ENCODE measurements around the gene TUBD1. TPM values are rescaled to one million over a fixed set of nuclear protein-coding genes. Genes with fewer than 3 reads are reported as not detected.
"Not testable (repeated sequence)": the region's sequence is repeated elsewhere in the genome, so short reads cannot be mapped to it uniquely, and the experiment has no call there.

Gene TUBD1
- total RNA-seq, 2 experiments from 2014 or later = 16.5 to 21.1 TPM

DNA sequence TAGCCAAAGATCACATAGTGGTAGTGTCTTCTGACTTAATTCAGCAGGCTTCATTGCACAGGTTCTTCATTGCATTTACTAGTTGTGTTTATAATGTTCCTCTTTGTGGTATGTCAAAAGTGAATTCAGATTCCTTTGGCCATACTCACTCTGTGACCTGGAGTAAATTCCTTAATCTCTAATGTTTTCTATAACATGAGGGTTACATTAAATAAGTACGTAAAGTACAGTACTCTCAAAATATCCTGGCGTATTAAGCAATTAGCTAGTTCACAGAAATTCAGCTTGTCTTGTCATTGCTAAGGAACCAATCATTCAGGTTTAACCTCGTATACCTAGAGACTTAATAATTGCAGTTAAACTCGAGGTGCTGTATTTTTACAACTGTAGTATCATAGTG, 4.3 kb upstream of the TUBD1 start:
- Mint-ChIP-seq H3K27me3 (no peaks in the 10 kb centered on the region), H3K27ac (no peak overlapping the region), H3K36me3 (peaks cover 9% of the 10 kb centered on the region), H3K9me3 (no peaks in the 10 kb centered on the region), H3K4me1 (peaks cover 23% of the 10 kb centered on the region), H3K4me3 (no peak overlapping the region)
- ATAC-seq (ENCODE audit: low read depth) (no peak), DNase-seq (no peak)
- POLR2A ChIA-PET = no interaction called here

DNA sequence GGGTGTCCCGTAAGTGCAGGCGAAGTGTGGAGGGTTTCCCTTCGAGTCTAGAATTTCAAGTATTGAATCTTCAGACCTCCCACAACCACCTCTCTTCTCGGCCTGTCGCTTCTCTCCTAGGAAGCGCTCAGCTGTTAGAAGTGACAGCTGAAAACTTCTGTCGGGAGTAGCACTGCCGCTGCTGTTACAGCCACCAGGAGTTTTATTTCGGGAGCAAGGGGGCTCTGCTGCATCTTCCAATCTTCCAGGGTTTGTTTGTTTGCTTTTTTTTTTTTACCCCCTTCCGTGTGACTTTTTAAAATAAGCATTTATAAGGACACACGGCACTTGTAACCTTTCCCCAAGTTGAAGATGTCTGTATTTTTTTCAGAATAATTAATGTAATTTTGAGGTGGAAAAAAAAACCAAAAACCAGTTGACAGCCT, 945 bp upstream of the TUBD1 start:
- H3K36me3 Mint-ChIP-seq = peaks cover 9% of the 10 kb centered on the region
- H3K9me3 Mint-ChIP-seq = no peaks in the 10 kb centered on the region
- H3K27me3 Mint-ChIP-seq = no peaks in the 10 kb centered on the region
- peak overlapping the region; percentile 100 for H3K27ac Mint-ChIP-seq
- H3K4me1 Mint-ChIP-seq = peaks cover 34% of the 10 kb centered on the region
- H3K4me3 Mint-ChIP-seq = peak overlapping the region; percentile 100
- DNase-seq (no peak), ATAC-seq (ENCODE audit: low read depth) (no peak)
- POLR2A ChIA-PET = interaction anchor here (0.5 to 2.2 kb wide), 16 partner anchors 9 to 329 kb away, joined by 3 to 11 read pairs (median 4); partner anchors contain the start of genes DHX40, HEATR6, PTRH2 and RNFT1

DNA sequence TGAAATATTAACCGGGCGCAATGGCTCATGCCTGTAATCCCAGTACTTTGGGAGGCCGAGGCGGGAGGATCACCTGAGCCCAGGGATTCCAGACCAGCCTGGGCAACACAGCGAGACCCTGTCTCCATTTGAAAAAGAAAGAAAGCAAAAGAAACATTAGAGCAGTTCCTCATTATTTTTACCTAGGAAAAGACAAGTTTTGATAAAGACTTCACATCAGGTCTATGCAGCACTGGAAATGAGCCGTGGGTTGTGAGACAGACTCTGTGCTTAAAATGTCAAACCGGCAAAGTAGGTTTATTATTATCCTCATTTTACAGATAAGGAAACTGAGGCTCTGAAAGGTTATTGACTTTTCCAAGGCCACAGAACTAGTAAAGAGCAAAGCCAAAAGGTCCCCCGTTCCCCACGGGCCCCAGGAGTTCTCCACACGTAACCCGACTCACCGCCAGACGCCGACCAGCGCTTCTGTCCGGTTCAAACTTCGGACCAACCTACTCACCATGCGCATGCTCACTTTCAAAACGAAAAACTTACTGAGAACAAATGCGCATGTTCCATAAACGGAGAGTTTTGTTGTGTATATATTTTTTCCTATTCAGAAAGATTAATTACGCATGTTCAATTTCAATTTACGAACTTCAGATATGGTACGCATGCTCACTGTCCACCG, 356 bp downstream of the TUBD1 start:
- H3K9me3 Mint-ChIP-seq = no peaks in the 10 kb centered on the region

DNA sequence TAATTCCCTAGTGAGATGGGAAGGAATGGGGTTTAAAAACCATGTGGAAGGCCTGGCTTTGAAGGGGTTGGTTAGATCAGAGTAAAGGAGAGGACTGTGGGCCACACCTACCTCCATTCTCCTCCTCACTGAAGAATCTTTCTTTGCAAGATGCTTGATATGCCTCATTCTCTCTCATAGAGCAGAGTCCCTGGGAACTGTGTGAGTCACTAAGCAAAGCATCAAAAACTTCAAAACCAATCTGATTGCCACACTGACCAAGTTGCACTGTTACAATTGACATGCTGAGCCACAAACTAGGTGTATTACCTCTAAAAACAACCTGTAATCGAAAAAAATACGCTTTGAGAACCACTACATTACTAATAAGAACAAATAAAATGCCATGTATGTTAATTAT, 2.0 kb downstream of the TUBD1 start:
- no peak for DNase-seq
- POLR2A ChIA-PET = no interaction called here
- peak overlapping the region; percentile 4 for H3K4me3 Mint-ChIP-seq
- H3K27me3 Mint-ChIP-seq = no peaks in the 10 kb centered on the region
- H3K36me3 Mint-ChIP-seq = peaks cover 16% of the 10 kb centered on the region
- no peaks in the 10 kb centered on the region for H3K9me3 Mint-ChIP-seq
- no peak for ATAC-seq (ENCODE audit: low read depth)
- H3K27ac Mint-ChIP-seq = peak overlapping the region; percentile 26
- H3K4me1 Mint-ChIP-seq = peaks cover 30% of the 10 kb centered on the region

More for the DNA sequence above, 356 bp downstream of the TUBD1 start:
- Mint-ChIP-seq H3K27me3 (no peaks in the 10 kb centered on the region), H3K27ac (peak overlapping the region; percentile 100), H3K4me1 (peaks cover 37% of the 10 kb centered on the region), H3K36me3 (peaks cover 15% of the 10 kb centered on the region), H3K4me3 (peak overlapping the region; percentile 100)
- POLR2A ChIA-PET = interaction anchor here (0.7 to 2.2 kb wide), 11 partner anchors 12 to 186 kb away, joined by 3 to 11 read pairs (median 4); partner anchors contain the start of genes HEATR6, PTRH2 and RNFT1
- no peak for ATAC-seq (ENCODE audit: low read depth)
- DNase-seq = no peak

DNA sequence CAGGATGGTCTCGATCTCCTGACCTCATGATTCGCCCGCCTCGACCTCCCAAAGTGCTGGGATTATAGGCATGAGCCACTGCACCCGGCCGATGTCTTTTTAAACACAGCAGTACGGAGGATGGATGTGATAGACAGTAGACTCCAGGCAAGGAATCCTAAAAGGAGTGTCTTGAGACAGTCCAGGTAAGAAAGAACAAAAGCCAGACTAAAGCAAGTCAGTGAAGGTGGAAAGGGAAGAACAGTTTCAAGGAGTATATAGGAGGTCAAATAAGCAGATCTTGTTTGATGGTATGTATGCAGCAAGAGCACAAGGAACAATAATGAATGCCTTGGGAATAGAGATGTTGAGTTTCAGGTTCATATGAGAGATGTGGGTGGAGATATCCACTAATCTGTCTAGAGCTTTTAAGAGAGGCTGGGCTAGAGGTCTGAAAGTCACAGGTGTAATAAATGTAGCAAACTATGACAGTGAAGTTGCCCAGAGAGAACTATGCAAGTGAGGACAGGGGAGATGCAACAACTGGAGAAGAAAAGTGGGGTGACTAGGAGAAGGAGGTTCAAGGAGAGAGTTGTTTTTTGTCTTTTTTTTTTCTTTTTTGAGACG, 4.5 kb downstream of the TUBD1 start:
- DNase-seq (no peak), ATAC-seq (ENCODE audit: low read depth) (no peak)
- Mint-ChIP-seq H3K9me3 (no peaks in the 10 kb centered on the region), H3K27me3 (no peaks in the 10 kb centered on the region), H3K4me1 (peaks cover 17% of the 10 kb centered on the region), H3K4me3 (no peak overlapping the region), H3K27ac (peak overlapping the region; percentile 0), H3K36me3 (peaks cover 16% of the 10 kb centered on the region)
- POLR2A ChIA-PET = no interaction called here

DNA sequence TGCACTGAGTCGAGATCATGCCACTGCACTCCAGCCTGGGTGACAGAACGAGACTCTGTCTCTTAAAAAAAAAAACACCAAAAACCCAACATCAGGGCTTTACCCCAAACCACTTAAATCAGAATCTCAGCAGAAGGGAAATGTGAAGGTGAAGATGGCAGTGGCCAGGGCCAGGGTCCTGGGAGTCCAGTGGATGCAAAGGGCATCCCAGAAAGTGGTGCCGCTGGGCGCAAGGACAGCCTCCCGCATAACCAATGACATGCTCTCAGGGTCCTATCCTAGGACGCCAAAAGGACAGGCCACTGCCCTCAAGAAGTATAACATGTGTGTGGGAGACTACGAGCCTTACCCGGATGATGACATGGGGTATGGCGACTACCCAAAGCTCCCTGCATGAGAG, 7.9 kb downstream of the TUBD1 start:
- peaks cover 14% of the 10 kb centered on the region for H3K36me3 Mint-ChIP-seq
- H3K27ac Mint-ChIP-seq = no peak overlapping the region
- POLR2A ChIA-PET = no interaction called here

DNA sequence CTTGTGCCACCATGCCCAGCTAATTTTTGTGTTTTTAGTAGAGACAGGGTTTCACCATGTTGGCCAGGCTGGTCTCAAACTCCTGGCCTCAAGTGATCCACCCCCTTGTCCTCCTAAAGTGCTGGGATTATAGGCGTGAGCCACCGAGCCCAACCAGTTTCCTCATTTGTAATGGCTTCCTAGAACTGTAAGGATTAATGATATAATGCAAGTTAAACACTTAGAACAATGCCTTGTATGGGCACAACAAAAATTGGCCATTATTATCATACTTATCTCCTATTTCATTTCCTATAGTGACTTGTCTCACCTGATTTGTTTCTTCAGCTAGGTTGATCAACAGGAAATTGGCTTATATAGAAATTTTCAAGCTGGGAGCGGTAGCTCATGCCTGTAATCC, 14.1 kb downstream of the TUBD1 start:
- no peaks in the 10 kb centered on the region for H3K27me3 Mint-ChIP-seq
- no peaks in the 10 kb centered on the region for H3K4me1 Mint-ChIP-seq
- ATAC-seq (ENCODE audit: low read depth) (no peak), DNase-seq (no peak)
- POLR2A ChIA-PET = interaction anchor here (0.7 kb wide), 1 partner anchor 126 kb away, joined by 4 read pairs; no protein-coding TSS in a partner anchor
- no peak overlapping the region for H3K27ac Mint-ChIP-seq
- H3K9me3 Mint-ChIP-seq = no peaks in the 10 kb centered on the region
- H3K4me3 Mint-ChIP-seq = no peak overlapping the region
- H3K36me3 Mint-ChIP-seq = peaks cover 7% of the 10 kb centered on the region

More for the DNA sequence above, 7.9 kb downstream of the TUBD1 start:
- Mint-ChIP-seq H3K27me3 (no peaks in the 10 kb centered on the region), H3K9me3 (no peaks in the 10 kb centered on the region), H3K4me3 (no peak overlapping the region), H3K4me1 (peaks cover 4% of the 10 kb centered on the region)
- no peak for DNase-seq
- ATAC-seq (ENCODE audit: low read depth) = no peak

DNA sequence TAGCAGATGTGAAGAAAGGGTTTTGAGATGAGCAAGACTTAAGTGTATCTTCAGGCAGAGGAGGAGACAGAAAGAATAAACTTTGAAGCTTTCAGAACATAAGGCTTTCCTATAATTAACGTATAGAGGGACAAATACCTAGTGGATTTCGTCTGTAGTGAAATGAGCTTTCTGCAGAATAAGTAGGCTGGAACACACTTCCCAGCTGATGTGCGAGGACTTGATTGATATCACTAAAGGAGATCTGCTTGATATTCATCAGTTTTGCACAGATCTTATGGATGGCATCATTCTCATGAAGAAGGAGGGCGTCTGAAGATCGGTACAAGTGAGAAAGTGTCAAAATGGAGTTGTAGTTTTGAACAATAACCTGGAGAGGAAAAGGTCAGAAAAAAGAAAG, 14.8 kb downstream of the TUBD1 start:
- Mint-ChIP-seq H3K4me3 (no peak overlapping the region), H3K36me3 (peaks cover 7% of the 10 kb centered on the region), H3K9me3 (no peaks in the 10 kb centered on the region), H3K4me1 (no peaks in the 10 kb centered on the region), H3K27me3 (no peaks in the 10 kb centered on the region), H3K27ac (no peak overlapping the region)
- ATAC-seq (ENCODE audit: low read depth) (no peak), DNase-seq (no peak)
- POLR2A ChIA-PET = no interaction called here

DNA sequence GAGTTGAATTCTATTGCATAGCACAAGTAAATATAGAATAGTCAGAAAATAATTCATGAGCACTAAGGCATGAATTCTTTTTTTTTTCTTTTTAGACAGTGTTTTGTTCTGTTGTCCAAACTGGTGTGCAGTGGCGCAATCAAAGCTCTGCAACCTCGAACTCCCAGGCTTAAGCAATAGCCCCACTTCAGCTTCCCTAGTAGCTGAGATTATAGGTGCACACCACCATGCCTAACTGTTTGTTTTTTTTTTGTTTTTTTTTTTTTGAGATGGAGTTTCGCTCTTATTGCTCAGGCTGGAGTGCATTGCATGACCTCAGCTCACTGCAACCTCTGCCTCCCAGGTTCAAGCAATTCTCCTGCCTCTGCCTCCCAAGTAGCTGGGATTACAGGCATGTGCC, 16.6 kb downstream of the TUBD1 start:
- no peaks in the 10 kb centered on the region for H3K27me3 Mint-ChIP-seq
- H3K27ac Mint-ChIP-seq = no peak overlapping the region
- peaks cover 1% of the 10 kb centered on the region for H3K4me1 Mint-ChIP-seq
- H3K36me3 Mint-ChIP-seq = peaks cover 10% of the 10 kb centered on the region
- H3K4me3 Mint-ChIP-seq = no peak overlapping the region
- POLR2A ChIA-PET = interaction anchor here (0.5 kb wide), 1 partner anchor 32 kb away, joined by 7 read pairs; no protein-coding TSS in a partner anchor
- DNase-seq = no peak
- H3K9me3 Mint-ChIP-seq = no peaks in the 10 kb centered on the region
- no peak for ATAC-seq (ENCODE audit: low read depth)

DNA sequence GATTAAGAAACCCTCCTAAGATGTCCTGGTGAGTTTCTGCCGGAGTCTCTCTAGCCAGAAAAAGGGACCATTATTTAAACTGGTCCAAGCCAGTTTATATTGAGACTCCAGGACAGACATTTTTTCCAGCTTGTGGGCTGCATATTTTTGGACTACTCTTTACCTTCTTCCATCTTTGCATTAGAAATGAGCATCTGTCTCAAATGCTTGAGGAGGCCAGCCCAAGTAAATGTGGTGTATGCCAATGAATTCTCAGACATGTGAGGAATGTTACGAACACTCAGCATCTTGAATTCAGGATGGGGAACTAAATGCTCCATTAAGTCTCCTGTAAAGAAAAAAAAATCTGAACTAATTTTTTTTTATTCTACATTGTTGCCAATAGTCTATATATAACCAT, 18.4 kb downstream of the TUBD1 start:
- H3K27ac Mint-ChIP-seq = no peak overlapping the region
- POLR2A ChIA-PET = no interaction called here
- no peaks in the 10 kb centered on the region for H3K27me3 Mint-ChIP-seq
- H3K4me1 Mint-ChIP-seq = peaks cover 1% of the 10 kb centered on the region
- ATAC-seq (ENCODE audit: low read depth) (no peak), DNase-seq (no peak)
- no peaks in the 10 kb centered on the region for H3K9me3 Mint-ChIP-seq
- H3K36me3 Mint-ChIP-seq = peaks cover 8% of the 10 kb centered on the region
- H3K4me3 Mint-ChIP-seq = no peak overlapping the region

DNA sequence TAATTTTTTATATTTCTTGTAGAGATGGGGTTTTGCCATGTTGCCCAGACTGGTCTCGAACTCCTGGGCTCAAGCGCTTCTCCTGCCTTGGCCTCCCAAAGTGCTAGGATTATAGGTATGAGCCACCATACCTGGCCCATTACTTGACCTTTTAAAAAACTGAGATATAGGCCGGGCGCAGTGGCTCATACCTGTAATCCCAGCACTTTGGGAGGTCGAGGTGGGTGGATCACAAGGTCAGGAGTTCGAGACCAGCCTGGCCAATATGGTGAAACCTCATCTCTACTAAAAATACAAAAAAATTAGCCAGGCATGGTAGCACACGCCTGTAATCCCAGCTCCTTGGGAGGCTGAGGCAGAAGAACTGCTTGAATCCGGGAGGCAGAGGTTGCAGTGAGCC, 19.3 kb downstream of the TUBD1 start:
- not testable (repeated sequence) for H3K27me3 Mint-ChIP-seq

DNA sequence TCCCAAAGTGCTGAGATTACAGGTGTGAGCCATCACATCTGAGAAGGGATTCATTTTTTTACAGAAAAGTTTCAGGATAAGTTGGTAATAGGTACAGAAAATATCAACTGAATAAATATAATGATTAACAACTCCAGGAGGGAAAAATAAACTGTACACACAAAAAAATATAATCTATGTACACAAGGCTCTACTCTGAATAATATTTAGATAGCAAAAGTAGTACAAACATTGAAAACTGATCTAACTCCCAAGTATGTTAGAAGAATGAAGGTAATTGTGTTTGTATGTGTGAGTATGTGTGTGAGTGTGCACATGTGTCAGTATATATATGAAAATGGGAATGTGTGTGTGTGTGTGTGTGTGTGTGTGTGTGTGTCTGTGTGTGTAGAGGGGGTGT, 20.4 kb downstream of the TUBD1 start:
- no peaks in the 10 kb centered on the region for H3K27me3 Mint-ChIP-seq
- H3K27ac Mint-ChIP-seq = no peak overlapping the region
- no peak for DNase-seq
- peaks cover 1% of the 10 kb centered on the region for H3K4me1 Mint-ChIP-seq
- no peak for ATAC-seq (ENCODE audit: low read depth)
- H3K9me3 Mint-ChIP-seq = no peaks in the 10 kb centered on the region
- H3K36me3 Mint-ChIP-seq = peaks cover 6% of the 10 kb centered on the region
- H3K4me3 Mint-ChIP-seq = no peak overlapping the region
- POLR2A ChIA-PET = no interaction called here

More for the DNA sequence above, 19.3 kb downstream of the TUBD1 start:
- DNase-seq; ATAC-seq (ENCODE audit: low read depth); H3K9me3 Mint-ChIP-seq; H3K27ac Mint-ChIP-seq; POLR2A ChIA-PET; H3K4me3 Mint-ChIP-seq; H3K4me1 Mint-ChIP-seq; H3K36me3 Mint-ChIP-seq: not testable (repeated sequence)

DNA sequence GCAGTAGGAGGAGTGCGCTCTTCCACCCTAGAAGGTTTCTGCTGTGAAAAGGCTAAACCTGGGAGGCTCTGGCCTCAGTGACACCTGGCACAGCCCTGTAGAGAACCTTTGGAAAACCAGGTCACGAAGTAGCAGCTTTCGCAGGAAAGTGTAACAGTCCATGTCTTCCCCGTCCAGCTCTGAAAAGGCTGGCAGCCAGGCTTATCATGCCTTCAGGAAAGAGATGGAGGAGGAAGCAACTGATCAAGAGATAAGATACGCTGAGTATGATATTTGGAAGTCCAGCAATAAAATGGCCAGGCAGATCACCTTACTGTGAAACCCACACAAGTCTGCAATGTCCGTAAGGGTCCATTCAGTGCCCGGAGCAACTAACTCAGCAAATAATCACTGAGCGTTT, 22.3 kb downstream of the TUBD1 start:
- ATAC-seq (ENCODE audit: low read depth) (no peak), DNase-seq (no peak)
- Mint-ChIP-seq H3K36me3 (peaks cover 9% of the 10 kb centered on the region), H3K27ac (no peak overlapping the region), H3K4me3 (no peak overlapping the region), H3K27me3 (no peaks in the 10 kb centered on the region), H3K9me3 (no peaks in the 10 kb centered on the region), H3K4me1 (peaks cover 1% of the 10 kb centered on the region)
- POLR2A ChIA-PET = interaction anchor here (1.2 kb wide), 1 partner anchor 166 kb away, joined by 3 read pairs; no protein-coding TSS in a partner anchor

DNA sequence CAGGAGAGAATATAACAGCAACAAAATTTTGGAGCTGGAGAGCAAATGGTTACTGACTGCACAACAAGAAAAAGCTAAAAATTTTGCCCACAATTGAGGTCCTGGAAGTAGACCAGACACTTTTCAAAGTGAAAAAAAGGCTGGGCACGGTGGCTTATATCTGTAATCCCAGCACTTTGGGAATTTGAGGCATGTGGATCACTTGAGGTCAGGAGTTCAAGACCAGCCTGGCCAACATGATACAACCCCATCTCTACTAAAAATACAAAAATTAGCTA, 22.9 kb downstream of the TUBD1 start:
- Mint-ChIP-seq H3K27me3 (no peaks in the 10 kb centered on the region), H3K4me3 (no peak overlapping the region), H3K4me1 (peaks cover 1% of the 10 kb centered on the region), H3K27ac (no peak overlapping the region), H3K9me3 (no peaks in the 10 kb centered on the region), H3K36me3 (peaks cover 9% of the 10 kb centered on the region)
- POLR2A ChIA-PET = interaction anchor here (1.0 to 1.2 kb wide), 2 partner anchors 23 to 167 kb away, joined by 3 read pairs; partner anchors contain the start of gene RPS6KB1
- no peak for DNase-seq
- ATAC-seq (ENCODE audit: low read depth) = no peak
